ENCODE data around the gene SPCS1.

DNA sequence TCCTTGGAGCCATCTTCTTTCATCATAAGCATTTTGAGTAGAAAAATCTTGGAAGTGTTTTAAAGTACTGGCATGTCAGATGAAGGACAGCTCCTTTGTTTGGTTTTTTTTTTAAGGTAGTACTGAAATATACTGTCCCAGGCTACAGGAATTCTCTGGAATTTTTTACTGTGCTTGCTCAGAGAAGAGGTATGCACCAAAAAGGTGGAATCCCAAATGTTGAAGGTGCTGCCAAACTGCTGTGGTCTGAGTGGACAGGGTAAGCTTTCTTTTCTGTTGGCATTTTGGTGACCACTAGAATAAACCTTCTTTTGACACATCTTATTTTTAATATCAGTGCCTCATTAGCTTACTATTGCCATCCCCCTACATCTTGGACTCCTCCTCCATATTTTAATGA is 12.8 kb upstream of the SPCS1 start:
- no peak for TF ChIP-seq POLR2A (IDR thresholded peaks at IDR 0.05)
- TF ChIP-seq, protein P1, sequence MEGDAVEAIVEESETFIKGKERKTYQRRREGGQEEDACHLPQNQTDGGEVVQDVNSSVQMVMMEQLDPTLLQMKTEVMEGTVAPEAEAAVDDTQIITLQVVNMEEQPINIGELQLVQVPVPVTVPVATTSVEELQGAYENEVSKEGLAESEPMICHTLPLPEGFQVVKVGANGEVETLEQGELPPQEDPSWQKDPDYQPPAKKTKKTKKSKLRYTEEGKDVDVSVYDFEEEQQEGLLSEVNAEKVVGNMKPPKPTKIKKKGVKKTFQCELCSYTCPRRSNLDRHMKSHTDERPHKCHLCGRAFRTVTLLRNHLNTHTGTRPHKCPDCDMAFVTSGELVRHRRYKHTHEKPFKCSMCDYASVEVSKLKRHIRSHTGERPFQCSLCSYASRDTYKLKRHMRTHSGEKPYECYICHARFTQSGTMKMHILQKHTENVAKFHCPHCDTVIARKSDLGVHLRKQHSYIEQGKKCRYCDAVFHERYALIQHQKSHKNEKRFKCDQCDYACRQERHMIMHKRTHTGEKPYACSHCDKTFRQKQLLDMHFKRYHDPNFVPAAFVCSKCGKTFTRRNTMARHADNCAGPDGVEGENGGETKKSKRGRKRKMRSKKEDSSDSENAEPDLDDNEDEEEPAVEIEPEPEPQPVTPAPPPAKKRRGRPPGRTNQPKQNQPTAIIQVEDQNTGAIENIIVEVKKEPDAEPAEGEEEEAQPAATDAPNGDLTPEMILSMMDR (IDR thresholded peaks at IDR 0.05), result no peak
